Sigmoid colon (tissue), 7 donors: ENCODE data around the gene SIAH1. TPM values are rescaled to one million over a fixed set of nuclear protein-coding genes. Genes with fewer than 3 reads are reported as not detected.

Experiments
- DNase-seq: peaks from one replicate; pipeline ENCODE4 v3.0.0-alpha.2; 2019
- H3K27ac ChIP-seq, 4 donors: fragments of 200-600 bp; sonication (generic); one replicate each; pipeline ENCODE4 v1.5.1; 2016 to 2019; ENCODE audit warnings: mild to moderate bottlenecking in 1 of 4
- H3K27me3 ChIP-seq, 3 donors: fragments of 200-600 bp; sonication (generic); one replicate each; pipeline ENCODE4 v1.5.1; 2019; ENCODE audit warnings: mild to moderate bottlenecking in 1 of 3
- H3K36me3 ChIP-seq, 4 donors: fragments of 200-600 bp; sonication (generic); one replicate each; pipeline ENCODE4 v1.5.1; 2016 to 2019
- H3K4me1 ChIP-seq, 4 donors: fragments of 200-600 bp; sonication (generic); one replicate each; pipeline ENCODE4 v1.5.1; 2017 to 2019
- H3K4me3 ChIP-seq, 4 donors: fragments of 200-600 bp; sonication (generic); one replicate each; pipeline ENCODE4 v1.5.1; 2017 to 2019; ENCODE audit warnings: mild to moderate bottlenecking in 2 of 4, moderate library complexity in 1 of 4
- H3K9me3 ChIP-seq, 4 donors: fragments of 200-600 bp in 3 of 4; sonication (generic) in 3 of 4; one replicate each; pipeline versions ENCODE4 v1.5.1 to v1.6.1; 2013 to 2019
- CTCF ChIP-seq, 4 experiments: fragments of 450-650 bp in 3 of 4; fragments of 200-600 bp in 1 of 4; IDR thresholded peaks; one replicate each; pipeline ENCODE4 v1.5.1; 2016 to 2019; ENCODE audit warnings: antibody characterized with exemption in 4 of 4, mild to moderate bottlenecking in 3 of 4, moderate library complexity in 2 of 4
- EP300 ChIP-seq, 4 donors: sonication (generic); formaldehyde crosslinking; IDR thresholded peaks; one replicate each; pipeline ENCODE4 v1.6.1; 2017; ENCODE audit warnings: antibody characterized with exemption in 4 of 4
- POLR2A ChIP-seq, 2 donors: fragments of 450-650 bp; IDR thresholded peaks; one replicate each; pipeline ENCODE4 v1.6.1; 2016; ENCODE audit warnings: antibody characterized with exemption in 2 of 2, mild to moderate bottlenecking in 2 of 2, moderate library complexity in 2 of 2
- POLR2AphosphoS5 ChIP-seq, 4 donors: sonication (generic); formaldehyde crosslinking; IDR thresholded peaks; one replicate each; pipeline ENCODE4 v1.6.1; 2017; ENCODE audit warnings: antibody characterized with exemption in 4 of 4
- WGBS, 2 donors: extraction: QIAGEN DNeasy Blood & Tissue Kit; methylation state at CpG; one replicate each; pipeline ENCODE4 v1.1.7; 2013; 5-methylcytosine and 5-hydroxymethylcytosine counted together
- intact Hi-C: fragments of 100-400 bp; cut with DNase I; formaldehyde crosslinking; loops from one replicate; pipeline ENCODE4 v1.15.1; 2023
- polyA plus RNA-seq, 3 donors: library from polyadenylated mRNA; stranded (reverse); fragments of 200-250 nt; gene quantifications; one replicate each; pipeline ENCODE4 v1.2.3, GENCODE V29; 2013
- total RNA-seq, 4 donors: library from RNA; depleted of rRNA; stranded (reverse); fragments of >200 nt; gene quantifications; one replicate each; pipeline ENCODE4 v1.1.0, GENCODE V29; 2016
- donor health status: healthy with polysubstance abuse.
- donor health status: Bipolar disorder and iron deficiency.
- donor health status: healthy.

Gene SIAH1
- total RNA-seq (10 to 100 TPM; 23.5 to 37.4 (median 29.9) TPM), polyA plus RNA-seq (10 to 100 TPM; 18.1 to 34.2 (median 21.5) TPM)

- no peaks in the 10 kb centered on the region for H3K27me3 ChIP-seq
- intact Hi-C loops: loop anchor here (2.0 to 10.0 kb wide), 5 partner anchors 19 to 225 kb away; partner anchors contain the start of genes ABCC11, LONP2 and N4BP1
- 0 to 1% methylated on average over 105 of the region's 105 CpGs for WGBS, 2 donors
- no peak for TF ChIP-seq CTCF (IDR thresholded peaks at IDR 0.05)
- peak in 3 of 4 donors; percentile 55 to 90 (median 86) for TF ChIP-seq POLR2AphosphoS5 (IDR thresholded peaks at IDR 0.05)
- H3K9me3 ChIP-seq: no peaks in the 10 kb centered on the region
- H3K4me3 ChIP-seq: peak within 1 kb of the TSS; percentile 76 to 96 (median 90)
- H3K27ac ChIP-seq: peak within 1 kb of the TSS; percentile 96 to 99 (median 98)
- peaks cover 0 to 36% (median 28%) of the 10 kb centered on the region in 4 donors for H3K4me1 ChIP-seq
- no peaks in the 10 kb centered on the region for H3K36me3 ChIP-seq
- peak; percentile 91 for DNase-seq
Measured at GRCh38 chr16:48385253-48386150, at the start of gene SIAH1. SIAH1 (minus strand) TSS chr16:48385413; CDS start chr16:48362428, 22,985 bp downstream.

GRCh38 chr16:48434653-48435317 is 49.6 kb upstream of the SIAH1 start:
- WGBS, 2 donors: 40% methylated on average over 4 of the region's 4 CpGs
- H3K4me3 ChIP-seq: no peak overlapping the region
- no peak for TF ChIP-seq EP300 (IDR thresholded peaks at IDR 0.05)
- TF ChIP-seq POLR2AphosphoS5 (IDR thresholded peaks at IDR 0.05): no peak
- TF ChIP-seq CTCF (IDR thresholded peaks at IDR 0.05): no peak
- no peak for TF ChIP-seq POLR2A (IDR thresholded peaks at IDR 0.05)
- DNase-seq: no peak
- H3K27me3 ChIP-seq: no peaks in the 10 kb centered on the region
- H3K9me3 ChIP-seq: no peaks in the 10 kb centered on the region
- no peaks in the 10 kb centered on the region for H3K4me1 ChIP-seq
- peak overlapping the region in 1 of 4 donors; percentile 27 for H3K27ac ChIP-seq
- intact Hi-C loops: no loop called here
- no peaks in the 10 kb centered on the region for H3K36me3 ChIP-seq

GRCh38 chr16:48433850-48434530 is 48.8 kb upstream of the SIAH1 start:
- DNase-seq: no peak
- H3K27me3 ChIP-seq: no peaks in the 10 kb centered on the region
- no peak overlapping the region for H3K4me3 ChIP-seq
- 82 to 91% methylated on average over 5 of the region's 5 CpGs for WGBS, 2 donors
- TF ChIP-seq EP300 (IDR thresholded peaks at IDR 0.05): no peak
- TF ChIP-seq POLR2AphosphoS5 (IDR thresholded peaks at IDR 0.05): no peak
- no peak for TF ChIP-seq POLR2A (IDR thresholded peaks at IDR 0.05)
- TF ChIP-seq CTCF (IDR thresholded peaks at IDR 0.05): no peak
- H3K9me3 ChIP-seq: no peaks in the 10 kb centered on the region
- no peaks in the 10 kb centered on the region for H3K4me1 ChIP-seq
- H3K27ac ChIP-seq: peak overlapping the region in 1 of 4 donors; percentile 27
- intact Hi-C loops: no loop called here
- H3K36me3 ChIP-seq: no peaks in the 10 kb centered on the region

GRCh38 chr16:48433116-48433849 is 48.1 kb upstream of the SIAH1 start:
- WGBS, 2 donors: 91 to 95% methylated on average over 18 of the region's 18 CpGs
- no peak for DNase-seq
- no peaks in the 10 kb centered on the region for H3K4me1 ChIP-seq
- no peak overlapping the region for H3K4me3 ChIP-seq
- H3K27ac ChIP-seq: no peak overlapping the region
- intact Hi-C loops: no loop called here
- H3K27me3 ChIP-seq: no peaks in the 10 kb centered on the region
- TF ChIP-seq EP300 (IDR thresholded peaks at IDR 0.05): no peak
- TF ChIP-seq POLR2AphosphoS5 (IDR thresholded peaks at IDR 0.05): no peak
- no peak for TF ChIP-seq CTCF (IDR thresholded peaks at IDR 0.05)
- H3K9me3 ChIP-seq: no peaks in the 10 kb centered on the region
- no peaks in the 10 kb centered on the region for H3K36me3 ChIP-seq
